K562 (cell line): ENCODE results near the gene PFKFB2. TPM values are rescaled to one million over a fixed set of nuclear protein-coding genes. Genes with fewer than 3 reads are reported as not detected.

Experiments used
- CTBP1 ChIP-seq: fragments of 450-650 bp; IDR thresholded peaks from 2 replicates; pipeline ENCODE4 v1.6.1; 2016; ENCODE audit warnings: borderline replicate concordance
- CXXC5 ChIP-seq: fragments of 250-450 bp; sonication (Bioruptor Pico); IDR thresholded peaks from 2 replicates; pipeline ENCODE4 v1.8.0; 2022; ENCODE audit warnings: inconsistent platforms, mild to moderate bottlenecking, moderate library complexity
- EP300 ChIP-seq: IDR thresholded peaks from 2 replicates; pipeline ENCODE4 v1.6.1; 2012; ENCODE audit warnings: low read length, improper control_type of control experiment
- FOXA1 ChIP-seq: fragments of 450-650 bp; IDR thresholded peaks from 2 replicates; pipeline ENCODE4 v1.6.1; 2016; ENCODE audit warnings: mild to moderate bottlenecking, borderline replicate concordance
- HDAC1 ChIP-seq, 2 experiments: fragments of 450-650 bp; IDR thresholded peaks; 2 replicates each; pipeline ENCODE4 v1.6.1; 2016 to 2017; ENCODE audit warnings: inconsistent platforms in 1 of 2, mild to moderate bottlenecking in 1 of 2, moderate library complexity in 1 of 2
- HDAC3 ChIP-seq: fragments of 450-650 bp; IDR thresholded peaks from 2 replicates; pipeline ENCODE4 v1.6.1; 2018; ENCODE audit warnings: borderline replicate concordance, mild to moderate bottlenecking, moderate library complexity; ENCODE audit not compliant: partially characterized antibody
- HDAC6 ChIP-seq: IDR thresholded peaks from 2 replicates; pipeline ENCODE4 v1.6.1; 2012; ENCODE audit warnings: low read depth, mild to moderate bottlenecking, control low read depth, inconsistent platforms, low read length, moderate library complexity
- IRF9 ChIP-seq: fragments of 450-650 bp; IDR thresholded peaks from 2 replicates; pipeline ENCODE4 v1.6.1; 2016; ENCODE audit warnings: missing biosample characterization, missing genetic modification characterization
- MCM5 ChIP-seq: fragments of 450-650 bp; IDR thresholded peaks from 2 replicates; pipeline ENCODE4 v1.6.1; 2016; ENCODE audit warnings: low read depth
- NCOA4 ChIP-seq: fragments of 450-650 bp; IDR thresholded peaks from 2 replicates; pipeline ENCODE4 v1.6.1; 2018; ENCODE audit warnings: mild to moderate bottlenecking; ENCODE audit not compliant: partially characterized antibody
- PHB ChIP-seq: fragments of 250-450 bp; sonication (Bioruptor Pico); IDR thresholded peaks from 2 replicates; pipeline ENCODE4 v1.5.0; 2021
- PKNOX1 ChIP-seq: fragments of 450-650 bp; IDR thresholded peaks from 2 replicates; pipeline ENCODE4 v1.6.1; 2016
- RERE ChIP-seq: sonication (generic); formaldehyde crosslinking; IDR thresholded peaks from 2 replicates; pipeline ENCODE4 v1.8.0; 2023; ENCODE audit warnings: missing genetic modification reagents, mild to moderate bottlenecking, borderline replicate concordance
- SAFB ChIP-seq: fragments of 200-400 bp; formaldehyde crosslinking; IDR thresholded peaks from 2 replicates; pipeline ENCODE4 v1.6.1; 2017; ENCODE audit warnings: low read depth, low read length, borderline replicate concordance
- ZBTB5 ChIP-seq: fragments of 450-650 bp; IDR thresholded peaks from 2 replicates; pipeline ENCODE4 v1.6.1; 2017; ENCODE audit warnings: antibody characterized with exemption
- ZNF140 ChIP-seq: fragments of 250-450 bp; sonication (Bioruptor Pico); IDR thresholded peaks from 2 replicates; pipeline ENCODE4 v1.8.0; 2021; ENCODE audit warnings: moderate library complexity, mild to moderate bottlenecking, inconsistent platforms
- polyA plus RNA-seq, 8 experiments: library from polyadenylated mRNA; depleted of rRNA in 4 of 8; stranded (reverse) in 5 of 8; unstranded in 3 of 8; fragments of >200 nt; fragmentation: Nextera tagmentation in 2 of 8; fragmentation: Illumina TruSeq in 1 of 8; extraction: Ambion mirVana in 2 of 8; extraction: Trizol in 1 of 8; gene quantifications; 2 replicates each; pipeline versions ENCODE4 v1.2.1 to v1.2.3, GENCODE V29; 2011 to 2014; ENCODE audit warnings: inconsistent platforms in 1 of 8, missing spikeins in 1 of 8
- total RNA-seq, 7 experiments: library from RNA; depleted of rRNA in 6 of 7; stranded (reverse); fragments of >200 nt in 6 of 7; fragmentation: Illumina TruSeq in 2 of 7; extraction: Trizol in 2 of 7; gene quantifications; 2 replicates each; pipeline versions ENCODE4 v1.2.1 to v1.2.3, GENCODE V29; 2011 to 2021; ENCODE audit warnings: low replicate concordance in 1 of 7
- TF ChIP-seq, protein P1 (sequence below): fragments of 250-450 bp; sonication (Bioruptor Pico); IDR thresholded peaks from 2 replicates; pipeline ENCODE4 v1.9.0; 2021; ENCODE audit warnings: mild to moderate bottlenecking
- TF ChIP-seq, protein P2 (sequence below): fragments of 450-650 bp; IDR thresholded peaks from 2 replicates; pipeline ENCODE4 v1.6.1; 2016; ENCODE audit warnings: low read depth, mild to moderate bottlenecking, moderate library complexity

The PFKFB2 gene
- total and polyA plus RNA-seq, 9 of the 15 experiments (the other 6 are each of a cell fraction or from before 2014, with no cell fraction given), result 6.9 to 26.0 (median 16.4) TPM

GRCh38 chr1:207020065-207020708 is 32.9 kb upstream of the PFKFB2 start (continued):
- TF ChIP-seq PKNOX1 (peak; percentile 7; the same call in 1 of the 2 replicates), CTBP1 (peak; percentile 61; the same call in 1 of the 2 replicates), HDAC1 (IDR thresholded peaks at IDR 0.05) (no peak; a peak in 1 of 4 replicates), CXXC5 (CRISPR knock-in tag) (peak; percentile 20; the same call in 1 of the 2 replicates), SAFB (no peak), PHB (CRISPR knock-in tag) (no peak), EP300 (peak; percentile 17; the same call in 1 of the 2 replicates), NCOA4 (no peak), FOXA1 (no peak), HDAC3 (no peak), IRF9 (tag) (peak; percentile 26; the same call in 1 of the 2 replicates), RERE (CRISPR knock-in tag) (no peak), MCM5 (no peak), HDAC6 (no peak), ZNF140 (CRISPR knock-in tag) (no peak), ZBTB5 (no peak)
- TF ChIP-seq, protein P1, sequence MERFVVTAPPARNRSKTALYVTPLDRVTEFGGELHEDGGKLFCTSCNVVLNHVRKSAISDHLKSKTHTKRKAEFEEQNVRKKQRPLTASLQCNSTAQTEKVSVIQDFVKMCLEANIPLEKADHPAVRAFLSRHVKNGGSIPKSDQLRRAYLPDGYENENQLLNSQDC (CRISPR knock-in tag), result no peak
- TF ChIP-seq, protein P2, sequence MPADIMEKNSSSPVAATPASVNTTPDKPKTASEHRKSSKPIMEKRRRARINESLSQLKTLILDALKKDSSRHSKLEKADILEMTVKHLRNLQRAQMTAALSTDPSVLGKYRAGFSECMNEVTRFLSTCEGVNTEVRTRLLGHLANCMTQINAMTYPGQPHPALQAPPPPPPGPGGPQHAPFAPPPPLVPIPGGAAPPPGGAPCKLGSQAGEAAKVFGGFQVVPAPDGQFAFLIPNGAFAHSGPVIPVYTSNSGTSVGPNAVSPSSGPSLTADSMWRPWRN, result no peak
